Sciatic nerve (tissue), 2 donors: ENCODE measurements around the gene TSEN15. TPM values are rescaled to one million over a fixed set of nuclear protein-coding genes. Genes with fewer than 3 reads are reported as not detected.
A peak's percentile ranks its signal among the peaks of the same experiment; 100 is the strongest.

Source experiments
- ATAC-seq: fragments of 200-7000 bp; cut with Tn5 transposase; one replicate; pipeline ENCODE4 v1.9.1; 2020; ENCODE audit warnings: mild to moderate bottlenecking, moderate library complexity
- DNase-seq: peaks from one replicate; pipeline ENCODE4 v3.0.0-alpha.2; 2020; ENCODE audit warnings: low spot score
- intact Hi-C: fragments of 100-400 bp; cut with DNase I; formaldehyde crosslinking; loops from one replicate; pipeline ENCODE4 v1.14.2; 2022
- total RNA-seq: library from RNA; stranded (reverse); fragmentation: NEBNext Ultra II Directional; extraction: Animal tissue kit (Norgen Biotek cat#: 25700); gene quantifications from one replicate; pipeline ENCODE4 v1.2.1, GENCODE V29; 2021
- donor health status: DM: no; HTN: no; CAD: no.
- donor health status: DM: no; HTN: no; CAD: no.

The TSEN15 gene
- 22.3 TPM for total RNA-seq

GRCh38 chr1:184051485-184052193 lies at the start of gene TSEN15:
TSS of gene TSEN15 (plus strand) at chr1:184051730. CDS start at chr1:184051756, 26 bp downstream.
- intact Hi-C loops: no loop called here
- DNase-seq: peak; percentile 84
- ATAC-seq: peak; percentile 98

DNA sequence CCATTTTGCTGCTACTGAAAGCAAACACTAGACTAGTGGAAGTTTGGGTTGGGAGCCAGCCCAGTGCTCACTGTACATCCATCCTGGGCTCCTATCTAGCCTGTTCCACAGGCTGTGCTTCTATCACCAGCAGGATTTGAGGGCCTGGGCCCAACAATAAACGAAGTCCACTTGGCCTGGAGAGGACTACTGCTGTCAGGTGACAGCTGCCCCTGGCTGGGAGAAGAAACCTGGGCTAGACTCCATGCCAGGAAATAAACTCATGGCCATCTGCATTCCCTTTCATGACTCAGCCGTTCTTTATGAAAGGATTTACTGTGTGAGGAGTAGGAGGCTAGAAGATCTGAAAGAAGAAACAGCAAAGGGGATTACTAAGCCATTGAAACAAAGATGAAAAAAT lies 49.5 kb upstream of the TSEN15 start:
- DNase-seq (no peak), ATAC-seq (peak; percentile 93)
- intact Hi-C loops: no loop called here

DNA sequence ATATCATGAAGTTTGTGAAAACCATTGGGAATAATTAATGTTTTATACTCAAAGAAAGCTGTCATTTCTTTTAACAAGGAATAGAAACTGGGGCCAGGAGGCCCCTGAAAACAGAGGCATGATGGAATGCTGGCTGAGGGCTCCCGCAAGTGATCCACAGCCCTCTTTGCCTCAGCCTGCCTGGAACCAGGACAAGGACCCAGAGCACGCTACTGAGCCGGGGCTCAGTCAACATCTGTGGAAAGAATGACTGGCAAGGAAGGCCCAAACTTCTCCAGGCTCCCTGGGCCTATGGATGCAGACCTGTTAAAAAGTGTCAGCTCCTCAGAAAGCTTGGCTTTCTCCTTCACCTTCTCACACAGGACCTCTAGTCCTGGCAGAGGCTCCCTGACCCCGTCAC lies 46.6 kb upstream of the TSEN15 start:
- DNase-seq (no peak), ATAC-seq (no peak)
- intact Hi-C loops: no loop called here

DNA sequence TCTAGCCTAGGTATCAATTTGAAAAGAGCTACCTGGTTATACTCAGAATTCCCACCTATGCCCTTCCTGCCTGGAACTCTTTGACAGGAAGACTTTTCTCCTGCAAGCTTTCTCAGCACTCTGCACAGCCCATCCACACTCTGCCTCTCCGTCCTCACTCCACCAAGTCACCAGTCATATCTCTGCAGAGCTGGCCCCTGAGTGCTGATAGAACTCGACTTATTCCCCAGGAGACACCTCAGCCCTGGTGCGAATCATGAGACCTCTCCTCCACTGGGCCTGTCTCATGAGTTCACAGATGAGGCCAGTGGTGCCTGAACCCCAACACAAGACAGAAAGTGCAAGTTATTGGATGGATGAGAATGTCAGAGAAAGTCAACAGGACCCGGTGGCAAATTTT lies 46.0 kb upstream of the TSEN15 start:
- no peak for ATAC-seq

DNA sequence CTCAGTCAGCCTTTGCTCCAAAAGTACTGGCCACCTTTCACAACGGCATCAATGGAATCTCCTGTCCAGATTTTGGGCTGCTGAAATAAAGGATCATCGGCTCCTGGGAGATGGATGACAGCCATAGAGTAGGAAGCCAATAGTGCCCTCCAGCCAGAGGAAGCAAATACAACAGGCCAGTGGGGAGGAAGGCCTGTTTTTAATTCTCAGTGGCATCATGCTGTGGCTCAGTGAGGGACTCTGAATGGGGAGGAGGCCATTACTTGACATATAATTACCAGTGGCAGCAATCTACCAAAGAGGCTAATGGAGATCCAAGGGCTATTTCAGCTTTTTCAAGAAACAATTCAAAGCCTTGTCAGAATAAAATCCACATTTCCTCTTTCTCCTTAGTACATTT lies 40.7 kb upstream of the TSEN15 start:
- ATAC-seq: no peak
- no peak for DNase-seq
- intact Hi-C loops: no loop called here

More for the DNA sequence above, 46.0 kb upstream of the TSEN15 start:
- intact Hi-C loops: no loop called here
- DNase-seq: no peak

GRCh38 chr1:184012187-184012586 lies 39.3 kb upstream of the TSEN15 start:
- intact Hi-C loops: no loop called here
- DNase-seq (no peak), ATAC-seq (no peak)

DNA sequence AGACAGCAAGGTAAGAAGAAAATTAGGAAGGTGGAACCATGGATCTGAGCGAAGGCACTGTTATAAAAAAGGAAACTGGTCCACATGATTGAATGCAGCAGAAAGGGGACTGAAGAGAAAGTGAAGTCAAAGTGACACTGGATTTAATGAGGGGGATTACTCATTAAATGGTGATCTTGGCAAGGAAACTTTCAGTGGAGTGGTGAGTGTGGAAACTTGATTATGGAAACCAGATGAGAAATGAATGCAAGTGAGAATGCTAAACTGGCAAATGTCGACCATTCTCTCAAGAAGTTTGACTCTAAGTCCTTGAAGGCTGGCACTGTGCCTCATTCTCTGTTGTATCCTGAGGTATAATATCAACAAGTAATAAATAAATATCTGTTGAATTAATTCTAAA lies 37.3 kb upstream of the TSEN15 start:
- intact Hi-C loops: no loop called here
- DNase-seq (no peak), ATAC-seq (no peak)

DNA sequence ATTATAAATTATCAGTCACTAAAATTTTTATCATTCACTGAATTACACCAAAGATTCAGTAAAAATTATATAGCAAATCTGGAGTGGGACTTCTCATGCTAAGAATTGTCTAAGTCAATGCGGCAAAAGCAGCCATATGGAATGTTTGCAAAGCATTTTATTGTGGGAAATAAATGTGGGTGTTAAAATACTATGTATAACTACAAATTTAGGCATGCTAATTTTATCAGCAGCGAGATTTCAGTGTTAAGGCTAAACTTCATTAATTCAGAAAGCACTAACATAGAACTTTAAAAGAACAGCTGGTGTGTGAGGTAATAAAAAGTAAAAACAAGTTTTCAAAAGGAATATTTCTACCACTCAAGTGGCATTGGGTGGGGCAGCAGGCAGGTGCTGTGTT lies 35.4 kb upstream of the TSEN15 start:
- no peak for DNase-seq
- ATAC-seq: no peak
- intact Hi-C loops: no loop called here

DNA sequence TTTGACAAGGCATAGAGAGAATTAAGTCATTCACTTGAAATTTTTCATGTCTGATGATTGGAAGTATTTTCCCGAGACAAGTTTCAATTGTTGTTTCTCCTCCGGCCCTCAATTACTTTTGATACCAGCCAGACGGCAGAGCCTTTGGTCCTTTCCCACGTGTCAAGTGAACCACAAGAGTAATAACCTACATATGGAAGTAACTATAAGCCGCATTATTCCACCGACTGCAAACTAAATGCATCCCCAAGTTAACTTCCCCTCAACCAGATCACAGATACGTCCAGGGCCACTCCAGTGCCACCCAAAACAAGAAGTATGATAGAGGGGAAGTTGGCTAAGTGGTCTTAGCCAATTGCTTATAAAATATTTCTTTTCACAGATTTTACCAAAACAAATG lies 34.2 kb upstream of the TSEN15 start:
- DNase-seq: no peak
- peak; percentile 48 for ATAC-seq
- intact Hi-C loops: no loop called here

- ATAC-seq (no peak), DNase-seq (no peak)
- intact Hi-C loops: no loop called here
These were observed 32.9 kb upstream of the TSEN15 start for GRCh38 chr1:184018622-184019021.

DNA sequence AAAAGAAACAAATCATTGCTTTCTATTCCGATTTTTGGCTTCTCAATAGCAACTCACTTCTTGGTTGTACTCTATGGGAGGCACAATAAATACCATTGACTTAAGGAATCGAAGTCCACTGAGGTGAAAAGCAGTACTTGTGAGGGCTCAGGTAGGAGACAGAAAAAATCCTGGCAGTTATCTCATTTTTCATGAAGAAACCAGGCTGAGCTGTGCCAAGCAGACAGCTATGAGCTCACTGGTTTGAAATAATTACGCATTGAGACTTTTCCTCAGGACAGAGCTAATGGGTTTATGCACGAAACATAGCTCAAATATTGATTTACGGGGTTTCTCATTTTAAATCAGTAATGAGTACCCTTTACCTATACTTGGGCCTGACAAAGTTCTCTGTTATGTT lies 32.5 kb upstream of the TSEN15 start:
- DNase-seq (no peak), ATAC-seq (peak; percentile 62)
- intact Hi-C loops: no loop called here

GRCh38 chr1:184019506-184019905 lies 32.0 kb upstream of the TSEN15 start:
- no peak for ATAC-seq
- intact Hi-C loops: no loop called here
- DNase-seq: no peak

GRCh38 chr1:184020328-184020727 lies 31.2 kb upstream of the TSEN15 start:
- DNase-seq: no peak
- intact Hi-C loops: no loop called here
- no peak for ATAC-seq

DNA sequence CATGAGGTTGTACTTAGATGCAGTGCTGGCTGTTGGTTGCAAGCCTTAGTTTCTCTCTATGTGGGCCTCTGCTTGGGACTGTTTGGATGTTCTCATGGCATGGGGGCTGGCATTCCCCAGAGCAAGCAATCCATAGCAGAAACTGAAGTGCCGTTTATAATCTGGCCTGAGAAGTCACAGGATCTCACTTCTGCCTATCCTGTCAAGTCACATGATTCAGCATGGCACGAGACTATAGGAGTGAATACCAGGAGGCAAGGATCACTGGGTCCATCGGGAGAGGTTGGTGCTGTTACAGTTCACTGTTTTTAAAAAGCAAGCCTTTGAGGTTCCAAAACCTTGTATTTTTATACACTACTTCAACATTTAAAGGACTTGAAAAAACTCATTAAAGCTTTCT lies 30.7 kb upstream of the TSEN15 start:
- DNase-seq (no peak), ATAC-seq (no peak)
- intact Hi-C loops: no loop called here

DNA sequence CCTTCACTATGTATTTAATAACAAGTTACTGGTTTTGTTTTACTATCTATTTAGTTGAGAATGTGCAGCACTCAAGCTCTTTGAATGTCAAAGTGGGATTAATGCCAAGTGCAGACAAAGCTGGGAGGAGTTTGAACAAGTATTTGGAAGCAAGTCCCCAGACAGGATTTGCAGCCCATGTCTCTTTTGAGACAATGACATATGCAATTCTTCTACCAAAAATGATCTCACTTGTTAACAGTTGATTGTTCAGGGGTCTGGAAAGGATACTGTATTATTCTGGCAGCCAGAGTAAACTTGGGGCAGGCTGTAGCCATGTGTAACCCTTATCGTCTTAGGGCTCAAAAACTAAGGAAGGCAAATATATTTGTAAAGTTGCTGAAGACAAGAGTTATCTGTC lies 29.8 kb upstream of the TSEN15 start:
- peak; percentile 35 for ATAC-seq
- DNase-seq: no peak
- intact Hi-C loops: no loop called here

GRCh38 chr1:184022668-184023067 lies 28.9 kb upstream of the TSEN15 start:
- DNase-seq: no peak
- intact Hi-C loops: no loop called here
- ATAC-seq: peak; percentile 69

DNA sequence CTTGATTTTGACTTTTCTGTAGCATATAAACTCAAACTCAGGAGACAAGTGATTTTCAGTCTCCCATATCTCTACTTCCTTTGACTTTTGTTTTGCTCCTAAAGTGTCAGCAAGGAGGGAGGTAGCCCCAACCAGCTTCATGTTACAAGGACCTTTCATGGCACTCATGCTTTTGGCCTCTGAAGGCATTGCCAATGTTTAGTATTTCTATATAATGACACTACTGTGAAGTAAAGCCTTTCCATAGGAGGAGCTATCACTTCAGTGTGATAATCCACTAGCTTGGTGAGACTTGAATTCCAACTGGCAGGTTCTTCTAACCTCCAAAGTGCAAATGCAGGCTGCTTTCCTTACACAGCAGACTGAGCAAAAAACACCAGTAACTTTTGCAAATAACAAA lies 28.4 kb upstream of the TSEN15 start:
- intact Hi-C loops: no loop called here
- no peak for DNase-seq
- no peak for ATAC-seq

GRCh38 chr1:184025242-184025675 lies 26.3 kb upstream of the TSEN15 start:
- ATAC-seq (peak; percentile 37), DNase-seq (no peak)
- intact Hi-C loops: no loop called here

GRCh38 chr1:184027826-184028695 lies 23.5 kb upstream of the TSEN15 start:
- ATAC-seq (no peak), DNase-seq (no peak)
- intact Hi-C loops: no loop called here

DNA sequence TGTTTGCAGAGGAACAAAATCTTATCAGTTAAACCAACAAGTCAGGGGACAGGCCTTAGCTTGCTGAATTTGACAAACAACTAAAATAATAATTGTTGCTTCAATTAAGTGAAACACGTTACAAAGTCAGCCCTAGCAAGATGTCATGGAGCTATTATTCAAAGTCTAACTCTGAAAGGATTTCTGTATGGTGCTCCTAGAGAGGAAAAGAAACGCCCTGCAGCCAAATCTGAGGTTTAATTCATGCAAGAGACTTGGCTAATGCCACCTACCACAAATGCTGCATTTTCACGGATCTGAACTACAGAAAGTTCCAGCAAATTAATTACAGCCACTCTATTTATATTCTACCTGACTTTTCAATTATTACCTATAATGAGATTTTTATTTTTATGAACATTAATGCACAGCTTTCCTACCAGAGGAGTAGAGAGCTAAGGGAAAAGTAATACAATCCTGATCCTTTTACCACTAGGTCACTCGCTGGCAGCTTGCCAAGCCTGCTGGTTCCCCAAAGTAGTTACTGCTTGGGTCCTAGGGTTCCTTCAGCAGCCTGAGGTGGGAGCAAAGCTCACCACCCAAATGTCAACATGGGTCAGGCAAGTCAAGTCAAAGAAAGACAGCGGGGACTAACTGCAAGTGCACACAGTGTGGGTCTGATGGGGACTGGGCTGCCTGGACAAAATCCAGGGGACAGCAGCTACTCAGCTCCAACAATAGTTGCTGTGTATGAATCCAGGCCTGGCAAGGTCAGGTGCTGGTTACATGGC lies 22.5 kb upstream of the TSEN15 start:
- DNase-seq (peak; percentile 69), ATAC-seq (no peak)
- intact Hi-C loops: no loop called here
